Natural killer cell (primary cell): ENCODE results near the gene SHKBP1. TPM values are rescaled to one million over a fixed set of nuclear protein-coding genes. Genes with fewer than 3 reads are reported as not detected.
"Not testable (repeated sequence)": the region's sequence is repeated elsewhere in the genome, so short reads cannot be mapped to it uniquely, and the experiment has no call there.

ENCODE experiments used
- ATAC-seq, 3 donors: fragments of 150-1000 bp in 2 of 3; fragments of 200-7000 bp in 1 of 3; cut with Tn5 transposase; 1 replicate in 1 of 3; 2 replicates in 2 of 3; pipeline ENCODE4 v1.10.0; 2021; ENCODE audit warnings: mild to moderate bottlenecking in 2 of 3, moderate library complexity in 2 of 3
- DNase-seq, 2 donors: peaks; one replicate each; pipeline versions ENCODE4 v3.0.0 to v3.0.0-alpha.2; 2013 to 2021; ENCODE audit warnings: mixed read lengths in 1 of 2
- H3K27ac ChIP-seq: one replicate; pipeline ENCODE4 v1.5.1; 2013; ENCODE audit warnings: mild to moderate bottlenecking, low read length
- H3K27me3 ChIP-seq: one replicate; pipeline ENCODE4 v1.6.1; 2013; ENCODE audit warnings: low read length; ENCODE audit not compliant: control insufficient read depth, insufficient read depth
- H3K36me3 ChIP-seq: one replicate; pipeline ENCODE4 v1.6.1; 2013; ENCODE audit warnings: low read length; ENCODE audit not compliant: control insufficient read depth, insufficient read depth
- H3K4me1 ChIP-seq: one replicate; pipeline ENCODE4 v1.6.1; 2013; ENCODE audit warnings: low read length; ENCODE audit not compliant: control insufficient read depth, insufficient read depth
- H3K4me3 ChIP-seq: one replicate; pipeline ENCODE4 v1.5.1; 2013; ENCODE audit warnings: low read length
- H3K9me3 ChIP-seq: one replicate; pipeline ENCODE4 v1.6.1; 2013; ENCODE audit warnings: low read length; ENCODE audit not compliant: control insufficient read depth, insufficient read depth
- H3K27ac Mint-ChIP-seq, 2 donors: one replicate each; pipeline ENCODE4 v1.8.0; 2022; ENCODE audit warnings: mild to moderate bottlenecking in 2 of 2, mixed read lengths in 2 of 2, moderate library complexity in 1 of 2
- H3K27me3 Mint-ChIP-seq, 2 donors: one replicate each; pipeline ENCODE4 v1.8.0; 2022; ENCODE audit warnings: low read depth in 2 of 2, mixed read lengths in 2 of 2
- H3K36me3 Mint-ChIP-seq: one replicate; pipeline ENCODE4 v1.8.0; 2022; ENCODE audit warnings: mixed read lengths
- H3K4me1 Mint-ChIP-seq, 2 donors: one replicate each; pipeline ENCODE4 v1.8.0; 2022; ENCODE audit warnings: mixed read lengths in 2 of 2
- H3K4me3 Mint-ChIP-seq: one replicate; pipeline ENCODE4 v1.8.0; 2022; ENCODE audit warnings: mild to moderate bottlenecking, moderate library complexity, mixed read lengths
- H3K9me3 Mint-ChIP-seq, 2 donors: one replicate each; pipeline ENCODE4 v1.8.0; 2022; ENCODE audit warnings: mixed read lengths in 2 of 2
- WGBS: methylation state at CpG from one replicate; pipeline ENCODE4 v1.1.7; 2013; ENCODE audit warnings: missing lambda C conversion rate; ENCODE audit not compliant: insufficient coverage; 5-methylcytosine and 5-hydroxymethylcytosine counted together
- intact Hi-C: fragments of 100-400 bp; cut with micrococcal nuclease; formaldehyde crosslinking; loops from one replicate; pipeline ENCODE4 v1.14.2; 2022
- total RNA-seq, 4 donors: library from RNA; stranded (reverse); fragments of 120-200 nt in 1 of 4; gene quantifications; one replicate each; pipeline versions ENCODE4 v1.2.3 to v1.2.4, GENCODE V29; 2013 to 2022
- TF ChIP-seq, protein P1 (sequence below): fragments of 200-600 bp; IDR thresholded peaks from one replicate; pipeline ENCODE4 v1.8.0; 2022; ENCODE audit warnings: antibody characterized with exemption

The SHKBP1 gene
- total RNA-seq, 3 donors from 2014 or later (not counting 1 experiment from before 2014, with no cell fraction given) = 209 to 224 (median 209) TPM

DNA sequence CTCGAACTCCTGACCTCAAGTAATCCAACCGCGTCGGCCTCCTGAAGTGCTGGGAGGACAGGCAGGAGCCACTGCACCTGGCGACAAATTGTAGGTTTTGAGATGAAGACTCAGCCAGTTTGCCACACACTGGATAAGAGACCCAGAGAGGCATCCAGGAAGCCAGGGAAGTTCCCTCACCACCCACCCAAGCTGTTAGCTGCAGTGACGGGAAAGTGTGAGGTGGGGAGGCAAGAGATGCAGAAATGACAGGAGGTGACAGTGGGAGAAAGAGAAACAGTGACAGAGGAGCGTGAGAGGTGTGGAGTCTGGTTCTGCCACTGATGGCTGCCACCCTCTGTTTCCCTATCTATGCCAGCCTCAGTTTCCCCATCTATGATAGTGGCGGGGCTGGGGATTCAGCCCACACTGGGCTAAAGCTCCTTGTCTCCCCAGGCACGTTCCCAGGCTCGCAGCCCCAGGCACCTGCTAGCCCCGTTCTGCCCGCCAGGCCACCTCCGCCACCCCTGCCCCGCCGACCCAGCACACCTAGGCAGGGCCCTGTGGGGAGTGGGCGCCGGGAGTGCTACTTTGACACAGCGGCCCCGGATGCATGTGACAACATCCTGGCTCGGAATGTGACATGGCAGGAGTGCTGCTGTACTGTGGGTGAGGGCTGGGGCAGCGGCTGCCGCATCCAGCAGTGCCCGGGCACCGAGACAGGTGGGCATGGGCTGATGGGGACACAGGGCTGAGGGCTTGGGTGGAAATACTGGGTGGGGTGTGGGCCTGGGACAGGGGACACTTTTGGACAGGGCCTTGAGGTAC is 45.5 kb downstream of the SHKBP1 start:
- Mint-ChIP-seq H3K4me3 (no peak overlapping the region), H3K36me3 (peaks cover 6% of the 10 kb centered on the region), H3K9me3 (no peaks in the 10 kb centered on the region), H3K4me1 (peaks cover 0 to 24% of the 10 kb centered on the region in 2 donors), H3K27ac (no peak overlapping the region), H3K27me3 (no peaks in the 10 kb centered on the region)
- intact Hi-C loops = no loop called here
- H3K27me3 ChIP-seq = no peaks in the 10 kb centered on the region
- H3K9me3 ChIP-seq = no peaks in the 10 kb centered on the region
- H3K36me3 ChIP-seq = peaks cover 20% of the 10 kb centered on the region
- DNase-seq (no peak), ATAC-seq (no peak)
- TF ChIP-seq, protein P1, sequence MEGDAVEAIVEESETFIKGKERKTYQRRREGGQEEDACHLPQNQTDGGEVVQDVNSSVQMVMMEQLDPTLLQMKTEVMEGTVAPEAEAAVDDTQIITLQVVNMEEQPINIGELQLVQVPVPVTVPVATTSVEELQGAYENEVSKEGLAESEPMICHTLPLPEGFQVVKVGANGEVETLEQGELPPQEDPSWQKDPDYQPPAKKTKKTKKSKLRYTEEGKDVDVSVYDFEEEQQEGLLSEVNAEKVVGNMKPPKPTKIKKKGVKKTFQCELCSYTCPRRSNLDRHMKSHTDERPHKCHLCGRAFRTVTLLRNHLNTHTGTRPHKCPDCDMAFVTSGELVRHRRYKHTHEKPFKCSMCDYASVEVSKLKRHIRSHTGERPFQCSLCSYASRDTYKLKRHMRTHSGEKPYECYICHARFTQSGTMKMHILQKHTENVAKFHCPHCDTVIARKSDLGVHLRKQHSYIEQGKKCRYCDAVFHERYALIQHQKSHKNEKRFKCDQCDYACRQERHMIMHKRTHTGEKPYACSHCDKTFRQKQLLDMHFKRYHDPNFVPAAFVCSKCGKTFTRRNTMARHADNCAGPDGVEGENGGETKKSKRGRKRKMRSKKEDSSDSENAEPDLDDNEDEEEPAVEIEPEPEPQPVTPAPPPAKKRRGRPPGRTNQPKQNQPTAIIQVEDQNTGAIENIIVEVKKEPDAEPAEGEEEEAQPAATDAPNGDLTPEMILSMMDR = no peak
- H3K27ac ChIP-seq = no peak overlapping the region
- 94% methylated on average over 23 of the region's 24 CpGs for WGBS
- no peaks in the 10 kb centered on the region for H3K4me1 ChIP-seq
- H3K4me3 ChIP-seq = no peak overlapping the region

DNA sequence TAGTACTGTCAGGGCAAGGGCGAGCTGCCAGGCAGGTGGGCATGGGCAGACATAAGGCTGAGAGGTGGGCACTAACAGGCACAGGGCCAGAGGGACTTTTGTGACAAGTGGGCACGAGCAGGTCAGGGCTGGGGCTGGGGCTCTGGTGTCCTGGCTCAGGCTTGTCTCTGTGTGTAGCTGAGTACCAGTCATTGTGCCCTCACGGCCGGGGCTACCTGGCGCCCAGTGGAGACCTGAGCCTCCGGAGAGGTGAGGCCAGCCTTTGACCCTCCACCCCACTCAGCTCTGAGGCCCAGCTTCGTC is 46.1 kb downstream of the SHKBP1 start:
- intact Hi-C loops = no loop called here
- H3K36me3 ChIP-seq = peaks cover 20% of the 10 kb centered on the region

DNA sequence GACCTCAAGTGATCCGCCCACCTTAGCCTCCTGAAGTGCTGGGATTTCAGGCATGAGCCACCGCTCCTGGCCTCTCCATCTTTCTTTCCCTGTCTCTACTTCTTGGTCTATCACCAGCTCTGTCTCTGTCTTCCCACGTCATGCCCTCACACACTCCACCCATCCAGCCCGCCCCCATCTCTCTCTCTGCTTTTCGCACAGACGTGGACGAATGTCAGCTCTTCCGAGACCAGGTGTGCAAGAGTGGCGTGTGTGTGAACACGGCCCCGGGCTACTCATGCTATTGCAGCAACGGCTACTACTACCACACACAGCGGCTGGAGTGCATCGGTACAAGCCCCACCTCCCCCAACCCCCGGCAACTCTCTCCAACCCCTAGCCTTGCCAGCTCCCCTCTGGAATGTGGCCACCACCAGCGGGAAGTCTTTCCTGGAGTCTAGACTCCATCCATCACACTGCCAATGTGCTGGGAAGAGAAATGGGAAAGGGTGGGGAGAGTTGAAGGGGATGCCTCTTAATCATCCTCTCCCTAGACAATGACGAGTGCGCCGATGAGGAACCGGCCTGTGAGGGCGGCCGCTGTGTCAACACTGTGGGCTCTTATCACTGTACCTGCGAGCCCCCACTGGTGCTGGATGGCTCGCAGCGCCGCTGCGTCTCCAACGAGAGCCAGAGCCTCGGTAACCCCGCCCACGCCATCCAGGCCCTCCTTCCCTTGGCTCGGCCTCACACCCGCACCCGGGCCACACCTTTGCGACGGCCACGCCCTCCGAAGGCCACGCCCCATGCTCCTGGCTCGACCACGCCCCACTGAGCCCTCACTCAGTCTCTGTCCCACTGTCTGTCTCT is 47.0 kb downstream of the SHKBP1 start:
- Histone ChIP-seq H3K27ac (no peak overlapping the region), H3K4me1 (no peaks in the 10 kb centered on the region), H3K4me3 (no peak overlapping the region), H3K9me3 (no peaks in the 10 kb centered on the region), H3K36me3 (peaks cover 20% of the 10 kb centered on the region), H3K27me3 (no peaks in the 10 kb centered on the region)
- Mint-ChIP-seq H3K9me3 (no peaks in the 10 kb centered on the region), H3K4me1 (peaks cover 0 to 24% of the 10 kb centered on the region in 2 donors), H3K27ac (no peak overlapping the region), H3K36me3 (peaks cover 6% of the 10 kb centered on the region), H3K27me3 (no peaks in the 10 kb centered on the region), H3K4me3 (no peak overlapping the region)
- ATAC-seq (no peak), DNase-seq (no peak)
- WGBS = 94% methylated on average over 40 of the region's 41 CpGs
- TF ChIP-seq, protein P1 = no peak
- intact Hi-C loops = no loop called here

More for the DNA sequence above, 46.1 kb downstream of the SHKBP1 start:
- Histone ChIP-seq H3K9me3 (no peaks in the 10 kb centered on the region), H3K4me1 (no peaks in the 10 kb centered on the region), H3K27me3 (no peaks in the 10 kb centered on the region), H3K27ac (no peak overlapping the region), H3K4me3 (no peak overlapping the region)
- H3K27ac Mint-ChIP-seq = no peak overlapping the region
- DNase-seq = no peak
- H3K27me3 Mint-ChIP-seq = no peaks in the 10 kb centered on the region
- TF ChIP-seq, protein P1 = no peak
- WGBS = 92% methylated on average over 7 of the region's 7 CpGs
- no peaks in the 10 kb centered on the region for H3K9me3 Mint-ChIP-seq
- peaks cover 6% of the 10 kb centered on the region for H3K36me3 Mint-ChIP-seq
- H3K4me3 Mint-ChIP-seq = no peak overlapping the region
- no peak for ATAC-seq
- peaks cover 0 to 24% of the 10 kb centered on the region in 2 donors for H3K4me1 Mint-ChIP-seq

DNA sequence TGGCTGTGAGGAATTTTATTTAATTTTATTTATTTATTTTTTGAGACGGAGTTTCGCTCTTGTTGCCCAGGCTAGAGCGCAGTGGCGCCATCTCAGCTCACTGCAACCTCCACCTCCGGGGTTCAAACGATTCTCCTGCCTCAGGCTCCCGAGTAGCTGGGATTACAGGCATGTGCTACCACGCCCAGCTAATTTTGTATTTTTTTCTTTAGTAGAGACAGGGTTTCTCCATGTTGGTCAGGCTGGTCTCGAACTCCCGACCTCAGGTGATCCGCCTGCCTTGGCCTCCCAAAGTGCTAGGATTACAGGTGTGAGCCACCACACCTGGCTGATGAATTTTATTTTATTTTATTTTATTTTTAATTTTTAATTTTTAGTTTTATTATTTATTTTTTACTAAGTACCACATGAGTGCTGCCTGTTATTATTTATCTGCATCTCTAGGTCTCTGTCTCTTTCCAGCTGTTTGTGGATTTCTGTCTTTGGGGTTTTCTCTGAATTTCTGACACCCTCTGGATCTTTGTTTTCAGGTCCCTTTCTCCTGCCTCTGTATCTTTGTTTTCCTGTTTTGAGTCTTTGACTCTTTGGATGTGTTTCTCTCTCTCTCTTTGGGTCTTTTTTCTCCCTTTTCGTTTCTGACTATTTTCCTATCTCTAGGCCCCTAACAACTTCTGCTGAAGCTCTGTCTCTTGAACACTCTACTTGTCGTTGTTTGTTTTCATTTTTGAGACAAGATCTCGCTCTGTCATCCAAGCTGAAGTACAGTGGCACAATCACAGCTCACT is 47.9 kb downstream of the SHKBP1 start:
- H3K36me3 Mint-ChIP-seq, DNase-seq, H3K27me3 Mint-ChIP-seq, ATAC-seq, intact Hi-C loops, H3K4me3 ChIP-seq, H3K27me3 ChIP-seq, H3K9me3 ChIP-seq, H3K4me1 ChIP-seq, H3K4me3 Mint-ChIP-seq, H3K27ac ChIP-seq, H3K9me3 Mint-ChIP-seq: not testable (repeated sequence)
- Mint-ChIP-seq H3K4me1 (peaks cover 0 to 24% of the 10 kb centered on the region in 2 donors), H3K27ac (peak overlapping the region in 1 of 2 donors; percentile 25)
- peaks cover 15% of the 10 kb centered on the region for H3K36me3 ChIP-seq
- 96% methylated on average over 13 of the region's 14 CpGs for WGBS
